K562 (cell line): ENCODE results near the gene CENPA. TPM values are rescaled to one million over a fixed set of nuclear protein-coding genes. Genes with fewer than 3 reads are reported as not detected.

Experiments
- ATAC-seq: fragments of 200-7000 bp; cut with Tn5 transposase; 3 replicates; pipeline ENCODE4 v1.9.1; 2020; ENCODE audit warnings: moderate library complexity
- BruUV-seq: library from RNA; stranded (reverse); fragments of 400-500 nt; replicated peaks from 2 replicates; lab custom pipeline; 2021; lab: Mats Ljungman, UMichigan
- CTCF ChIA-PET: fragments of 300-600 bp; formaldehyde crosslinking; extraction: SDS; loops from one replicate; lab custom pipeline; 2021; ENCODE audit warnings: low intra/inter-chr PET ratio; lab: Yijun Ruan, JAX
- POLR2A ChIA-PET: fragments of 300-600, 350-650 bp; sonication (Branson Sonifier 250); formaldehyde crosslinking; extraction: SDS; loops from one replicate; lab custom pipeline; 2021; ENCODE audit warnings: antibody characterized with exemption, inconsistent platforms; lab: Yijun Ruan, JAX
- DNase-seq, 4 experiments: peaks; one replicate each; pipeline versions ENCODE4 v3.0.0 to v3.0.0-alpha.2; 2011 to 2018; ENCODE audit warnings: low spot score in 3 of 4, mixed read lengths in 3 of 4; ENCODE audit errors: extremely low read depth in 1 of 4
- FAIRE-seq: peaks from 2 replicates; lab custom pipeline; 2011; peaks lifted over from hg19 to GRCh38; lab: Jason Lieb, UNC
- H2AFZ ChIP-seq: 2 replicates; pipeline ENCODE4 v1.6.0; 2011; ENCODE audit warnings: low read depth, low read length, control low read depth, inconsistent platforms
- H3K27ac ChIP-seq: fragments of 200-600 bp; 3 replicates; pipeline ENCODE4 v1.8.0; 2011; ENCODE audit warnings: low read depth, mild to moderate bottlenecking, control low read depth, inconsistent platforms, low read length, moderate library complexity, mixed read lengths; ENCODE audit errors: extremely low read depth
- H3K27me3 ChIP-seq, 2 experiments: fragments of 300-600 bp in 1 of 2; 2 replicates in 1 of 2; 3 replicates in 1 of 2; pipeline versions ENCODE4 v1.6.0 to v1.8.0; 2011; ENCODE audit warnings: inconsistent platforms in 2 of 2, low read length in 2 of 2, mild to moderate bottlenecking in 1 of 2, mixed read lengths in 1 of 2, moderate library complexity in 1 of 2; ENCODE audit not compliant: control insufficient read depth in 2 of 2, insufficient read depth in 2 of 2
- H3K36me3 ChIP-seq: fragments of 300-600 bp; 3 replicates; pipeline ENCODE4 v1.8.0; 2011; ENCODE audit warnings: mild to moderate bottlenecking, low read length, inconsistent platforms; ENCODE audit not compliant: control insufficient read depth, insufficient read depth
- H3K4me1 ChIP-seq, 2 experiments: fragments of 200-600 bp in 1 of 2; replicated peaks in 1 of 2; 2 replicates in 1 of 2; 3 replicates in 1 of 2; pipeline versions ENCODE4 v1.5.1 to v1.8.0; 2011; ENCODE audit warnings: inconsistent platforms in 2 of 2, low read length in 2 of 2, mild to moderate bottlenecking in 1 of 2, mixed read lengths in 1 of 2, moderate library complexity in 1 of 2; ENCODE audit not compliant: control insufficient read depth in 2 of 2, insufficient read depth in 2 of 2
- H3K4me2 ChIP-seq: 2 replicates; pipeline ENCODE4 v1.6.1; 2011; ENCODE audit warnings: low read length, control low read depth, inconsistent platforms, mixed read lengths; ENCODE audit not compliant: insufficient read depth
- H3K4me3 ChIP-seq: fragments of 200-600 bp; sonication (generic), shearing (Covaris generic); 2 replicates; pipeline ENCODE4 v1.5.1; 2016; ENCODE audit warnings: control low read depth, inconsistent platforms
- H3K79me2 ChIP-seq: fragments of 200-600 bp; 3 replicates; pipeline ENCODE4 v1.8.0; 2011; ENCODE audit warnings: low read length, inconsistent platforms; ENCODE audit not compliant: control insufficient read depth, insufficient read depth
- H3K9ac ChIP-seq, 2 experiments: 2 replicates each; pipeline versions ENCODE4 v1.6.0 to v1.6.1; 2011; ENCODE audit warnings: low read depth in 2 of 2, low read length in 2 of 2, control low read depth in 1 of 2, inconsistent platforms in 1 of 2, mild to moderate bottlenecking in 1 of 2, mixed read lengths in 1 of 2; ENCODE audit not compliant: insufficient read depth in 1 of 2
- H3K9me1 ChIP-seq: one replicate; pipeline ENCODE4 v1.6.0; 2011; ENCODE audit warnings: inconsistent platforms, mild to moderate bottlenecking, low read length, moderate library complexity; ENCODE audit not compliant: control insufficient read depth, insufficient read depth
- H3K9me3 ChIP-seq: replicated peaks from 2 replicates; pipeline ENCODE4 v1.5.1; 2011; ENCODE audit warnings: low read depth, low read length, inconsistent platforms; ENCODE audit not compliant: control insufficient read depth, insufficient read depth
- H4K20me1 ChIP-seq: replicated peaks from 2 replicates; pipeline ENCODE4 v1.6.1; 2011; ENCODE audit warnings: low read length, inconsistent platforms, mixed read lengths; ENCODE audit not compliant: control insufficient read depth, insufficient read depth
- BRF1 ChIP-seq: IDR thresholded peaks from 3 replicates; pipeline ENCODE4 v1.6.1; 2011; ENCODE audit warnings: borderline replicate concordance, mild to moderate bottlenecking; ENCODE audit not compliant: insufficient read length; ENCODE audit errors: extremely low read depth
- FOXP1 ChIP-seq: sonication (generic); formaldehyde crosslinking; IDR thresholded peaks from 2 replicates; pipeline ENCODE4 v1.8.0; 2022; ENCODE audit warnings: mild to moderate bottlenecking, missing genetic modification reagents
- HDAC2 ChIP-seq: fragments of 450-650 bp; IDR thresholded peaks from 2 replicates; pipeline ENCODE4 v1.6.1; 2016; ENCODE audit warnings: mild to moderate bottlenecking
- KDM5B ChIP-seq: fragments of 200-600 bp; sonication (generic); IDR thresholded peaks from 2 replicates; pipeline ENCODE4 v1.6.1; 2012; ENCODE audit warnings: low read depth, mild to moderate bottlenecking, moderate library complexity, low read length, control low read depth, inconsistent platforms; ENCODE audit not compliant: insufficient replicate concordance
- MTF1 ChIP-seq: fragments of 250-450 bp; sonication (Bioruptor Pico); IDR thresholded peaks from 2 replicates; pipeline ENCODE4 v1.9.0; 2021; ENCODE audit warnings: moderate library complexity, mild to moderate bottlenecking, inconsistent platforms, borderline replicate concordance
- RBFOX2 ChIP-seq: fragments of 200-400 bp; formaldehyde crosslinking; IDR thresholded peaks from 2 replicates; pipeline ENCODE4 v1.6.1; 2017; ENCODE audit warnings: low read depth, mild to moderate bottlenecking, low read length, moderate library complexity
- SNRNP70 ChIP-seq: fragments of 200-400 bp; formaldehyde crosslinking; optimal IDR thresholded peaks from 2 replicates; pipeline ENCODE3; 2017; ENCODE audit warnings: low read depth, low read length
- ZEB2 ChIP-seq: fragments of 450-650 bp; IDR thresholded peaks from 2 replicates; pipeline ENCODE4 v1.6.1; 2016
- ZNF561 ChIP-seq: fragments of 450-650 bp; formaldehyde crosslinking; conservative IDR thresholded peaks from 2 replicates; pipeline ENCODE4 v1.4.0; 2020; ENCODE audit warnings: mild to moderate bottlenecking, moderate library complexity
- ZNF668 ChIP-seq: fragments of 250-450 bp; sonication (Bioruptor Pico); IDR thresholded peaks from 2 replicates; pipeline ENCODE4 v1.8.0; 2022; ENCODE audit warnings: mild to moderate bottlenecking, inconsistent platforms
- WGBS: fragments of 100-300 bp; shearing (Covaris generic); methylation state at CpG from one replicate; pipeline ENCODE4 v1.1.6; 2016; ENCODE audit warnings: low coverage, mixed read lengths; ENCODE audit not compliant: insufficient coverage; ENCODE audit errors: missing lambda C conversion rate; 5-methylcytosine and 5-hydroxymethylcytosine counted together
- in situ Hi-C: fragments of 300-500 bp; cut with MboI; formaldehyde crosslinking; loops from 4 replicates; pipeline ENCODE4 v1.15.0; 2018; ENCODE audit warnings: inconsistent platforms, mixed read lengths
- intact Hi-C: fragments of 100-400 bp; cut with micrococcal nuclease; formaldehyde crosslinking; loops from 2 replicates; pipeline ENCODE4 v1.14.2; 2022
- polyA plus RNA-seq, 8 experiments: library from polyadenylated mRNA; depleted of rRNA in 4 of 8; stranded (reverse) in 5 of 8; unstranded in 3 of 8; fragments of >200 nt; fragmentation: Nextera tagmentation in 2 of 8; fragmentation: Illumina TruSeq in 1 of 8; extraction: Ambion mirVana in 2 of 8; extraction: Trizol in 1 of 8; gene quantifications; 2 replicates each; pipeline versions ENCODE4 v1.2.1 to v1.2.3, GENCODE V29; 2011 to 2014; ENCODE audit warnings: inconsistent platforms in 1 of 8, missing spikeins in 1 of 8
- total RNA-seq, 7 experiments: library from RNA; depleted of rRNA in 6 of 7; stranded (reverse); fragments of >200 nt in 6 of 7; fragmentation: Illumina TruSeq in 2 of 7; extraction: Trizol in 2 of 7; gene quantifications; 2 replicates each; pipeline versions ENCODE4 v1.2.1 to v1.2.3, GENCODE V29; 2011 to 2021; ENCODE audit warnings: low replicate concordance in 1 of 7
- TF ChIP-seq, protein P1 (sequence below): fragments of 250-450 bp; sonication (Bioruptor Pico); IDR thresholded peaks from 2 replicates; pipeline ENCODE4 v1.5.0; 2020; ENCODE audit warnings: mild to moderate bottlenecking, borderline replicate concordance

Gene CENPA
- total and polyA plus RNA-seq, 9 of the 15 experiments (the other 6 are each of a cell fraction or from before 2014, with no cell fraction given) = 11.3 to 61.7 (median 44.7) TPM

DNA sequence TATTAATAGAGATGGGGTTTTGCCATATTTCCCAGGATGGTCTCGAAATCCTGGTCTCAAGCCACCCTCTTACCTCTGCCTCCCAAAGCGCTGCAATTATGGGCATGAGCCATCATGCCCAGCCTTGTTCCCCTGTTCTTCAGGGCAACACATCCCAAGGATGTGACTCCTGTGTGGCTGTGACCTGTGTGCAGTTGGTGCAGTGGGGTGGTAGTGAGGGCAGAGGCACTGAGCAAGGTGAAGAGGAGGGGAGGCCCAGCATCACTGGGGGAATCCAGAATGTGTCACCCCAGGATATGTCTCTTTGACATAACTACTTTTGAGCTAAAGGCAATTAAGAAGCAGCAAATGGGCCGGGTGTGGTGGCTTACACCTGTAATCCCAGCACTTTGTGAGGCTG, 23.4 kb downstream of the CENPA start (continued):
- TF ChIP-seq, protein P1, sequence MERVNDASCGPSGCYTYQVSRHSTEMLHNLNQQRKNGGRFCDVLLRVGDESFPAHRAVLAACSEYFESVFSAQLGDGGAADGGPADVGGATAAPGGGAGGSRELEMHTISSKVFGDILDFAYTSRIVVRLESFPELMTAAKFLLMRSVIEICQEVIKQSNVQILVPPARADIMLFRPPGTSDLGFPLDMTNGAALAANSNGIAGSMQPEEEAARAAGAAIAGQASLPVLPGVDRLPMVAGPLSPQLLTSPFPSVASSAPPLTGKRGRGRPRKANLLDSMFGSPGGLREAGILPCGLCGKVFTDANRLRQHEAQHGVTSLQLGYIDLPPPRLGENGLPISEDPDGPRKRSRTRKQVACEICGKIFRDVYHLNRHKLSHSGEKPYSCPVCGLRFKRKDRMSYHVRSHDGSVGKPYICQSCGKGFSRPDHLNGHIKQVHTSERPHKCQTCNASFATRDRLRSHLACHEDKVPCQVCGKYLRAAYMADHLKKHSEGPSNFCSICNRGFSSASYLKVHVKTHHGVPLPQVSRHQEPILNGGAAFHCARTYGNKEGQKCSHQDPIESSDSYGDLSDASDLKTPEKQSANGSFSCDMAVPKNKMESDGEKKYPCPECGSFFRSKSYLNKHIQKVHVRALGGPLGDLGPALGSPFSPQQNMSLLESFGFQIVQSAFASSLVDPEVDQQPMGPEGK (CRISPR knock-in tag) = no peak
- TF ChIP-seq ZNF668 (CRISPR knock-in tag) (no peak), ZNF561 (CRISPR knock-in tag) (no peak), ZEB2 (no peak), BRF1 (no peak), FOXP1 (no peak)

DNA sequence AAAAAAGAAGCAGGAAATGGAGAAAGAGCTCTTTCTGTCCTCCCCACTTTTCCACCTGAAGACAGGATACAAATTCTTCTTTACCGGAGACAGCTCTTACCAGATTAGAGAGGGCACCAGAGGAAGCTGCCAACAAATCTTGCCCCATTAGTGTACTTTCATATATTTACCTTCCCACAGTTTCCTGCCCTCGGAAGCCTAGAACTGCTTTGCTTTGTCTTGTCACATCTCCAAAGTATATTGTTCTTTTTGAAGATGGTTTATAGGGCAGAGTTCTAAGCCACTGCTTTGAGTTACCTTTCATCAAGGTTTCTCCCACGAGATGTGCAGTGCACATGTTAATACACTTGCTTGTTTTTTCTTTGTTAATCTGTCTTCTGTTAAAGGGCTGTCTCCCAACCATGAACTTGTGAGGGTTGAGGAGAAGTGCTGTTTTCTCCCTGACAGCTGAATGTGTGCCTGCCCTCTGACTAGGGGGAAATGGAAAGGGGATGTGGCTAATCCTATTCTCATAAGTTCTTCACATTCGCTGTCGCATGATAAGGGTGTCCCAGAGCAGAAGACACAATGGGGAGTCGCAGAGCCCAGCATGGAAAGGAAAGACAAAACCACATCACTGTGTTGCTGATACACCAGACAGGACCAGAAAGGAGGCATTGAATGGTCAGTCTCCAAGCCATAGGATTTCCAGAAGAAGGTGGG, 24.2 kb downstream of the CENPA start:
- DNase-seq (no peak), FAIRE-seq (peak; percentile 32), ATAC-seq (no peak; the same call in 2 of the 3 replicates)
- Histone ChIP-seq H3K9me1 (peaks cover 3% of the 10 kb centered on the region), H3K9me3 (no peaks in the 10 kb centered on the region), H3K36me3 (no peaks in the 10 kb centered on the region), H3K4me3 (no peak overlapping the region), H3K27me3 (peaks cover 18 to 36% of the 10 kb centered on the region in 2 experiments; a peak in 4 of 5 replicates), H4K20me1 (no peaks in the 10 kb centered on the region; the same call in 1 of the 2 replicates), H3K9ac (no peak overlapping the region; a peak in 1 of 4 replicates), H3K4me1 (no peaks in the 10 kb centered on the region; a peak in 1 of 5 replicates), H3K27ac (no peak overlapping the region), H2AFZ (no peak overlapping the region), H3K4me2 (no peak overlapping the region), H3K79me2 (no peaks in the 10 kb centered on the region)
- CTCF ChIA-PET = no interaction called here
- in situ Hi-C loops (no loop called here), intact Hi-C loops (no loop called here)
- WGBS = 0% methylated on average over 6 of the region's 6 CpGs
- no TSS peak for BruUV-seq
- POLR2A ChIA-PET = interaction anchor here (0.6 kb wide), 2 partner anchors 112 to 228 kb away, joined by 3 read pairs; no protein-coding TSS in a partner anchor
- no peak for TF ChIP-seq HDAC2
- no peak for TF ChIP-seq KDM5B
- TF ChIP-seq RBFOX2 = no peak
- TF ChIP-seq SNRNP70 = no peak
- no peak for TF ChIP-seq MTF1 (CRISPR knock-in tag)
